ENCODE results near the gene SAFB.
"Not testable (repeated sequence)": the region's sequence is repeated elsewhere in the genome, so short reads cannot be mapped to it uniquely, and the experiment has no call there.

The SAFB gene

GRCh38 chr19:5687360-5688198 is 64.7 kb downstream of the SAFB start:
- no peak for DNase-seq

GRCh38 chr19:5688262-5688881 is 65.5 kb downstream of the SAFB start:
- not testable (repeated sequence) for DNase-seq

DNA sequence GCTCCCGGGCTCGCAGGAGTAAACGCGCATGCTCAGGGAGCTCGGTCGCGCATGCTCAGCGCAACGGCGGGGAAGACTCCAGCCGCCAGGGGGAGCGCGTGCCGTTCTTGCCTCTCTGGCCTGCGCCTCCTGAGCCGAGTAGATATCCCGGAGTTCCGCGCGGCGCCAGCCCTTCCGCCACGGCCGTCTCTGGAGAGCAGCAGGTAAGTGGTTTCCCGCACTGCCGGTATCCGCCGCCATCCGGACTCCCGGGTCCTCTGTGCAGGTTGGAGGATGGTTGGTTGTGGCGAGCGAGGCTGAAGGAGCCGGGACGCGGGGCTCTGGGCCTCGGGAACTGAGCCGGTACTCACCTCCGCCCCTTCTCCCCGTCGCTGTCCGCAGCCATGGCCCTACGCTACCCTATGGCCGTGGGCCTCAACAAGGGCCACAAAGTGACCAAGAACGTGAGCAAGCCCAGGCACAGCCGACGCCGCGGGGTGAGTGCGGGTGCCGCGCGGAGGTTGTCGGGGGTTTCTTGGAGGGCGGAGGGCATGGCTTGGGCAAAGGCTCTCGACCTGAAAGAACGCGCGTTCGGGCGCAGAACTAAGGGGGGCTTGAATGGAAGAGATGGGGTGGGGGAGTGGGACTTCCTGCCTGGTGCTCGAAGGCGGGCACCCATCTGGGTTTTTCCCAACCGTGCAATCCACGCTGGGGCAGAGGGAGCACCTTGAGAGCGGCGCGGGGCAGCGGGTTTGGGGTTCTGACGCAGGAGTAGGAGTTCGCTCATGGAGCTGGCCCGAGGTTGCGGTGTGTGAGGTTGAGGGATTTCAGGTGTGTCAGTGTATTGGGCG is 67.5 kb downstream of the SAFB start, which contains the start of gene RPL36:
RPL36 (plus strand) TSS at position 171 of the 830 bp plus-strand sequence; CDS start at position 384, 213 bp downstream.
- peak; percentile 99 for DNase-seq

GRCh38 chr19:5690955-5691821 is 68.3 kb downstream of the SAFB start:
- DNase-seq: peak; percentile 43

- no peak for DNase-seq
These were observed 69.2 kb downstream of the SAFB start for GRCh38 chr19:5691822-5692722.

GRCh38 chr19:5692723-5693194 is 69.9 kb downstream of the SAFB start:
- no peak for DNase-seq

DNA sequence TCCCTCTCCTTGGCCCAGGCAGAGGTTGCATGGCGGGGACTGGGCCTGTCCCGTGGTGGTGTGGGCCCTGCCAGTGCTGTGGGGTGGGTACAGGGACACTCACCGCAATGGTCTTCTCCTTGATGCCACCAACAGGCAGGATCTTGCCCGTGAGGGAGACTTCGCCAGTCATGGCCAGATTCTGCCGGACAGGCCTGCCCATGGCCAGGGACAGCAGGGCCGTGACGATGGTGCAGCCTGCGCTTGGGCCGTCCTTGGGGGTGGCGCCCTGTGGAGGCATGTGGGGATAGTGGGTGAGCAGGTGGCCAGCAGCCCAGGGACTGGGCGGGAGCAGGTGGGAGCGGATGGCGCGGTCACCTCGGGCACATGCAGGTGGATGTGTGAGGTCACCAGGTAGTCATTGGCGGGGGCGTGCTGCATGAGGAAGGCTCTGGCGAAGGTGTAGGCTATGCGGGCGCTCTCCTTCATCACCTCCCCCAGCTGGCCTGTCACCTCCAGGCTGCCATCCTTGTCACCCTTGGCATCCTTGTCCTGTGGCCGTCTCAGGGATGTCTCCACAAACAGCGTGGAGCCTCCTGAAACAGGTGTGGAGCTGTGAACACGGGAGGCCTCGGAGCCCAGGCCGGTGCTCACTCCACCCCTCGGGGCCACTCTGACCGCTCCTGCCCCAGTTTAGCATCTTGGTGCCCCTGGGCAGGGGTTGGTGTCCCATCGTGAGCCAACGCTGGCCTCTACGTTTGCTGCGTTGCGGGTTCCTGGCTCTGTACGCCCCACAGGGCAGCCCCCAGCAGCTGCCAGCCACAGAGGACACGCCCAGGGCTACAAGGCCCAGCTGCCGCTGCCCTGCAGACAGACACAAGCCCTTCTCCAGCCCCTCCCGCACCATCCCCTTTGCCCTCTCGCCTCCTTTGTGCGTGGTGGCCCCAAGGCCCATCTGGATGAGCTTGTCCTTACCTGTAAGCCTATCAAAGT is 70.6 kb downstream of the SAFB start:
- no peak for DNase-seq

- no peak for DNase-seq
These were observed 71.5 kb downstream of the SAFB start for GRCh38 chr19:5694167-5694955.

- DNase-seq: no peak
These were observed 72.2 kb downstream of the SAFB start for GRCh38 chr19:5694956-5695648.

- DNase-seq: no peak
These were observed 72.8 kb downstream of the SAFB start for GRCh38 chr19:5695649-5696195.

DNA sequence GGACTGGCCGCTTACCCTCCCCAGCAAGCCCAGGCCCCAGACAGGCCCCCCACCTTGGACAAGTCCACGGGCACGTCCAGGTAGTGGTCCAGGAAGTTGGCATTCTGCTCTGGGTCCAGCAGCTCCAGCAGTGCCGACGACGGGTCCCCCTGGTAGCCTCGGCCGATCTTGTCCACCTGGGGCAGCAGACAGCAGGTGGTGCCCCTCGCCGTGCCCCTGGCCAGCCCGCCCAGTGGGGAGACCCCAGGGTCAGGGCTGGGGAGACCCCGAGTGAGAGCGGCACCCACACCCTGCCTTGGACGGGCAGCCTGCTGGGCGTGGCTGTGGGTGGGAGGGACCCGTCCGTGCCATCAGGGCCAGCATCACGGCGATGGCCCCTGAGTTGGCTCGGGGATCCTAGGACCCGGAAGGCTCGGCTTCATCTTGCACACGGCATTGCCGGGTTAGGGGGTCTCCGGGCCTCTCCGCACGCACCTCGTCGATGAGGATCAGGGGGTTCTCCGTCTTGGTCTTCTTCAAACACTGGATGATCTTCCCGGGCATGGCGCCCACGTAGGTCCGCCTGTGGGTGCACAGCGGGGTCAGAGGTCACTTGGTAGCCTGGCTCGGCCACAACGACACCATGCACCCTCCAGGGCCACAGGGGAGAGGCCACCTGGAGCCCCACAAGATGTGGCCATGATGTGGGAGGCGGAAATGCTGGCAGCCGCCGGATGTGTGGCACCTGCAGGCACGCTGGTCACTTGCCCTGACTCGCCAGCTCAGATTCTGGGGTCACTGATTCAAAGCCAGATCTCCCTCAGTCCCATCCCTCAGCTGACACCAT is 73.5 kb downstream of the SAFB start:
- DNase-seq: no peak

DNA sequence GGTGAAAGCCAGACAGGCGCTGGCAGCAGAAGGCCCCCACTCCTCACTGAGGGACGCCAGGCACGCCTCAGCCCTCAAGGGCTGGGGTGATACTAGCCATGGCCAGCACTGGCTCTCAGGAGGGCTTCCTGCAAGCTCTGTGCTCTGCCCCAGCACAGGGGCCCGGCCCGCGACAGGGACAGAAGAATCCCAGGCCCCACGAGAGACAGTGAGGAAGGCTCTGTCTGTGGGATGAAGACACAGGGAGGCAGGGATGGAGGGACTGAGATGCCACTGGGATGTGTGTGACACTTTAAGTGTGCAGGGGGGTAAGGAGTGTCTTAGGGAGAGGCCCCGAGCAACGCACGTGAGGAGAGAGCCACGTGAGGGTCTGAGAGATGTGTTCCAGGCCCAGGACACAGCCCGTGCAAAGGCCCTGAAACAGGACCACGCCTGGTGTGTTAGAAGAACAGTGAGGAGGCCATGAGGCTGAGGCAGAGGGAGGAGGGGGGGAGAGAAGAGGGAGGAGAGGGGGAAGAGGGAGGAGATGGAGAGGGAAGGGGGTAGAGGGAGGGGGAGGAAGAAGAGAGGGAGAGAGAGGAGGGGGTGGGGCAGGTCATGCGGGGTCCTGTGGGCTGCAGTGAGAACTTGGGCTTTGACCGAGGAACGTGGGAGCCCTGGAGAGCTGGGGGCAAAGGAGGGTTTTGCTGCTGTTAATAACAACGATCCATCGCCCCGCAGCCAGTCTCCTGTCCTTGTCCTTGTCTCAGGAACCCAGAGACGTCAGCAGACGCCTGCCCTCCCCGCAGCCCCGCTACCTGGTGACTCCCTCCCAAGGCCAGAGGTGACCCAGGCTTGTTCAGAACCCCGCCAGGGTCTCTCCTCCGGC is 74.4 kb downstream of the SAFB start:
- DNase-seq: no peak

GRCh38 chr19:5697890-5698634 is 75.2 kb downstream of the SAFB start:
- no peak for DNase-seq

GRCh38 chr19:5698635-5699422 is 75.9 kb downstream of the SAFB start:
- no peak for DNase-seq
